Upper lobe of left lung (tissue), 6 donors: ENCODE data around the gene CSE1L. TPM values are rescaled to one million over a fixed set of nuclear protein-coding genes. Genes with fewer than 3 reads are reported as not detected.

Experiments used
- ATAC-seq, 2 donors: fragments of 200-7000 bp; cut with Tn5 transposase; one replicate each; pipeline ENCODE4 v1.9.1; 2022; ENCODE audit warnings: mild to moderate bottlenecking in 2 of 2, moderate library complexity in 2 of 2; ENCODE audit not compliant: low FRiP score in 2 of 2
- DNase-seq, 2 donors: peaks; one replicate each; pipeline ENCODE4 v3.0.0-alpha.2; 2019 to 2020
- H3K27ac ChIP-seq, 4 donors: fragments of 200-600 bp; sonication (generic); one replicate each; pipeline ENCODE4 v1.5.1; 2016 to 2019
- H3K27me3 ChIP-seq, 4 donors: fragments of 200-600 bp; sonication (generic); one replicate each; pipeline ENCODE4 v1.5.1; 2017 to 2019
- H3K36me3 ChIP-seq, 4 donors: fragments of 200-600 bp; sonication (generic); one replicate each; pipeline ENCODE4 v1.5.1; 2016 to 2019
- H3K4me1 ChIP-seq, 4 donors: fragments of 200-600 bp; sonication (generic); one replicate each; pipeline ENCODE4 v1.5.1; 2018 to 2019
- H3K4me3 ChIP-seq, 4 donors: fragments of 200-600 bp; sonication (generic); one replicate each; pipeline ENCODE4 v1.5.1; 2017 to 2019; ENCODE audit warnings: mild to moderate bottlenecking in 2 of 4, moderate library complexity in 1 of 4
- H3K9me3 ChIP-seq, 4 donors: fragments of 200-600 bp; sonication (generic); one replicate each; pipeline ENCODE4 v1.5.1; 2018 to 2019
- CTCF ChIP-seq, 6 experiments: fragments of 450-650 bp in 4 of 6; fragments of 200-600 bp in 2 of 6; sonication (generic) in 2 of 6; IDR thresholded peaks; one replicate each; pipeline ENCODE4 v1.5.1; 2016 to 2019; ENCODE audit warnings: antibody characterized with exemption in 6 of 6
- EP300 ChIP-seq, 4 donors: sonication (generic); formaldehyde crosslinking; IDR thresholded peaks; one replicate each; pipeline ENCODE4 v1.5.1; 2017; ENCODE audit warnings: antibody characterized with exemption in 4 of 4, control low read depth in 2 of 4
- POLR2A ChIP-seq, 4 donors: fragments of 450-650 bp; IDR thresholded peaks; one replicate each; pipeline ENCODE4 v1.5.1; 2016 to 2017; ENCODE audit warnings: antibody characterized with exemption in 4 of 4, mild to moderate bottlenecking in 2 of 4
- POLR2AphosphoS5 ChIP-seq, 2 donors: sonication (generic); formaldehyde crosslinking; IDR thresholded peaks; one replicate each; pipeline ENCODE4 v1.5.1; 2017; ENCODE audit warnings: antibody characterized with exemption in 2 of 2
- WGBS, 2 donors: methylation state at CpG; one replicate each; pipeline ENCODE4 v1.1.5; 2017 to 2018; 5-methylcytosine and 5-hydroxymethylcytosine counted together
- total RNA-seq, 6 donors: library from RNA; depleted of rRNA in 4 of 6; stranded (reverse); fragments of >200 nt in 4 of 6; gene quantifications; one replicate each; pipeline versions ENCODE4 v1.1.0 to v1.2.1, GENCODE V29; 2016 to 2021
- donor health status: DM: no; HTN: no; CAD: no; lungs with moderate emphysema.
- donor health status: DM: no; HTN: yes; CAD: no; lungs with severe emphysema.

Gene CSE1L
- total RNA-seq, 6 donors from 2014 or later: 10.4 to 40.4 (median 27.2) TPM

- Histone ChIP-seq H3K9me3 (no peaks in the 10 kb centered on the region), H3K4me1 (no peaks in the 10 kb centered on the region), H3K27ac (peak overlapping the region in 2 of 4 donors; percentile 59 to 68), H3K36me3 (peaks cover 22 to 85% (median 50%) of the 10 kb centered on the region in 4 donors), H3K4me3 (no peak overlapping the region), H3K27me3 (no peaks in the 10 kb centered on the region)
- ATAC-seq (peak; percentile 43 to 77), DNase-seq (peak in 1 of 2 donors; percentile 75)
- WGBS, 2 donors: 63 to 72% methylated on average over 5 to 6 of the region's 6 CpGs
- TF ChIP-seq POLR2AphosphoS5 (IDR thresholded peaks at IDR 0.05) (no peak), CTCF (IDR thresholded peaks at IDR 0.05) (no peak), POLR2A (IDR thresholded peaks at IDR 0.05) (no peak), EP300 (IDR thresholded peaks at IDR 0.05) (no peak)
These were observed 15.0 kb upstream of the CSE1L start for GRCh38 chr20:49030954-49031619.

- Histone ChIP-seq H3K36me3 (peaks cover 18 to 71% (median 43%) of the 10 kb centered on the region in 4 donors), H3K4me1 (no peaks in the 10 kb centered on the region), H3K4me3 (no peak overlapping the region), H3K27me3 (no peaks in the 10 kb centered on the region), H3K9me3 (no peaks in the 10 kb centered on the region), H3K27ac (no peak overlapping the region)
- TF ChIP-seq POLR2A (IDR thresholded peaks at IDR 0.05): no peak
- no peak for TF ChIP-seq POLR2AphosphoS5 (IDR thresholded peaks at IDR 0.05)
- no peak for TF ChIP-seq EP300 (IDR thresholded peaks at IDR 0.05)
- TF ChIP-seq CTCF (IDR thresholded peaks at IDR 0.05): no peak
- DNase-seq (no peak), ATAC-seq (no peak)
- WGBS, 2 donors: 93 to 94% methylated on average over 8 of the region's 8 CpGs
These were observed 13.7 kb upstream of the CSE1L start for GRCh38 chr20:49032455-49032854.

- Histone ChIP-seq H3K4me1 (peaks cover 3 to 13% (median 9%) of the 10 kb centered on the region in 4 donors), H3K36me3 (peaks cover 13 to 54% (median 34%) of the 10 kb centered on the region in 4 donors), H3K4me3 (no peak overlapping the region), H3K9me3 (no peaks in the 10 kb centered on the region), H3K27me3 (no peaks in the 10 kb centered on the region), H3K27ac (no peak overlapping the region)
- DNase-seq (no peak), ATAC-seq (no peak)
- TF ChIP-seq CTCF (IDR thresholded peaks at IDR 0.05) (no peak), POLR2A (IDR thresholded peaks at IDR 0.05) (no peak)
- 93 to 99% methylated on average over 7 of the region's 7 CpGs for WGBS, 2 donors
These were observed 11.9 kb upstream of the CSE1L start for GRCh38 chr20:49034070-49034732.

- H3K27ac ChIP-seq: peak overlapping the region in 1 of 4 donors; percentile 23
- WGBS, 2 donors: 50 to 71% methylated on average over 3 of the region's 3 CpGs
- H3K4me1 ChIP-seq: peaks cover 3 to 13% (median 9%) of the 10 kb centered on the region in 4 donors
- peak in 1 of 2 donors; percentile 26 for DNase-seq
- no peaks in the 10 kb centered on the region for H3K27me3 ChIP-seq
- H3K9me3 ChIP-seq: no peaks in the 10 kb centered on the region
- no peak for TF ChIP-seq POLR2A (IDR thresholded peaks at IDR 0.05)
- no peak for TF ChIP-seq CTCF (IDR thresholded peaks at IDR 0.05)
- no peak for TF ChIP-seq EP300 (IDR thresholded peaks at IDR 0.05)
- TF ChIP-seq POLR2AphosphoS5 (IDR thresholded peaks at IDR 0.05): no peak
- H3K36me3 ChIP-seq: peaks cover 8 to 28% (median 12%) of the 10 kb centered on the region in 4 donors
- ATAC-seq: no peak
- H3K4me3 ChIP-seq: no peak overlapping the region
These were observed 8.1 kb upstream of the CSE1L start for GRCh38 chr20:49037962-49038387.
